Measurements from ENCODE around the gene AMFR. TPM values are rescaled to one million over a fixed set of nuclear protein-coding genes. Genes with fewer than 3 reads are reported as not detected.
"Not testable (repeated sequence)": the region's sequence is repeated elsewhere in the genome, so short reads cannot be mapped to it uniquely, and the experiment has no call there.

Gene AMFR
- total RNA-seq, 1 experiment from 2014 or later: 48.1 TPM

DNA sequence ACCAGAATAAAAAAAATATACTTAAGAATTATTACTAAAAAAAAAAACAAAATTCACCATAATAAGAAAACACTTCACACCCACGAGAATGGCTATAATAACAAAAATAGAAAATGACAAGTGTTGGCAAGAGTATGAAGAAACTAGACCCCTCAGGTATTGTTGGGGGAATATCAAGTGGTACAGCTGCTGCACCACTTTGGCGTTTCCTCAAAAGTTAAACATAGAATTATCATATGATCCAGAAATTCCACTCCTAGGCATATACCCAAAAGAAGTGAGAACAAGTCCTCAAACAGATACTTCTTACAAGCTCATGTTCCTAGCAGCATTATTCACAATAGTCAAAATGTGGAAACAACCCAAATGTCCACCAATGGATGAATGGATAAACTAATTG, 26.3 kb downstream of the AMFR start:
- Histone ChIP-seq H3K27me3 (replicated peaks; ENCODE audit: insufficient read depth, low read depth, low read length, poor library complexity) (no peaks in the 10 kb centered on the region), H3K27ac (ENCODE audit: low read depth, low read length, poor library complexity, severe bottlenecking) (no peak overlapping the region), H3K4me1 (ENCODE audit: insufficient read depth, low read length, poor library complexity, severe bottlenecking) (no peaks in the 10 kb centered on the region), H3K36me3 (ENCODE audit: insufficient read depth, low read length, poor library complexity, severe bottlenecking) (peaks cover 12% of the 10 kb centered on the region), H3K9me3 (ENCODE audit: low read depth, low read length, poor library complexity, severe bottlenecking) (no peaks in the 10 kb centered on the region), H3K4me3 (ENCODE audit: low read depth, low read length, poor library complexity, severe bottlenecking) (no peak overlapping the region)
- intact Hi-C loops (cut with micrococcal nuclease; ENCODE audit: unreplicated experiment): no loop called here
- no peak for TF ChIP-seq EZH2 (IDR thresholded peaks at IDR 0.05; ENCODE audit: borderline replicate concordance, low read depth, low read length, poor library complexity, severe bottlenecking)
- TF ChIP-seq, protein P1, sequence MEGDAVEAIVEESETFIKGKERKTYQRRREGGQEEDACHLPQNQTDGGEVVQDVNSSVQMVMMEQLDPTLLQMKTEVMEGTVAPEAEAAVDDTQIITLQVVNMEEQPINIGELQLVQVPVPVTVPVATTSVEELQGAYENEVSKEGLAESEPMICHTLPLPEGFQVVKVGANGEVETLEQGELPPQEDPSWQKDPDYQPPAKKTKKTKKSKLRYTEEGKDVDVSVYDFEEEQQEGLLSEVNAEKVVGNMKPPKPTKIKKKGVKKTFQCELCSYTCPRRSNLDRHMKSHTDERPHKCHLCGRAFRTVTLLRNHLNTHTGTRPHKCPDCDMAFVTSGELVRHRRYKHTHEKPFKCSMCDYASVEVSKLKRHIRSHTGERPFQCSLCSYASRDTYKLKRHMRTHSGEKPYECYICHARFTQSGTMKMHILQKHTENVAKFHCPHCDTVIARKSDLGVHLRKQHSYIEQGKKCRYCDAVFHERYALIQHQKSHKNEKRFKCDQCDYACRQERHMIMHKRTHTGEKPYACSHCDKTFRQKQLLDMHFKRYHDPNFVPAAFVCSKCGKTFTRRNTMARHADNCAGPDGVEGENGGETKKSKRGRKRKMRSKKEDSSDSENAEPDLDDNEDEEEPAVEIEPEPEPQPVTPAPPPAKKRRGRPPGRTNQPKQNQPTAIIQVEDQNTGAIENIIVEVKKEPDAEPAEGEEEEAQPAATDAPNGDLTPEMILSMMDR (conservative IDR thresholded peaks at IDR 0.05; ENCODE audit: low read depth, low read length): no peak
- POLR2A ChIA-PET (ENCODE audit: low non-redundant PET): no interaction called here
- DNase-seq (ENCODE audit: low spot score): no peak
- BruUV-seq (replicated peaks): no TSS peak
- CTCF ChIA-PET: no interaction called here

DNA sequence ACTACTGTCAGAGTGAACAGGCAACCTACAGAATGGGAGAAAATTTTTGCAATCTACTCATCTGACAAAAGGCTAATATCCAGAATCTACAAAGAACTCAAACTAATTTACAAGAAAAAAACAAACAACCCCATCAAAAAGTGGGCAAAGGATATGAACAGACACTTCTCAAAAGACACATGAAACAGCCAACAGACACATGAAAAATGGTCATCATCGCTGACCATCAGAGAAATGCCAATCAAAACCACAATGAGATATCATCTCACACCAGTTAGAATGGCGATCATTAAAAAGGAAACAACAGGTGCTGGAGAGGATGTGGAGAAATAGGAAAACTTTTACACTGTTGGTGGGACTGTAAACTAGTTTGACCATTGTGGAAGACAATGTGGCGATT, 28.6 kb downstream of the AMFR start:
- H3K36me3 ChIP-seq (ENCODE audit: insufficient read depth, low read length, poor library complexity, severe bottlenecking); H3K4me1 ChIP-seq (ENCODE audit: insufficient read depth, low read length, poor library complexity, severe bottlenecking); DNase-seq (ENCODE audit: low spot score); H3K27me3 ChIP-seq (replicated peaks; ENCODE audit: insufficient read depth, low read depth, low read length, poor library complexity); H3K4me3 ChIP-seq (ENCODE audit: low read depth, low read length, poor library complexity, severe bottlenecking); H3K9me3 ChIP-seq (ENCODE audit: low read depth, low read length, poor library complexity, severe bottlenecking); H3K27ac ChIP-seq (ENCODE audit: low read depth, low read length, poor library complexity, severe bottlenecking); intact Hi-C loops (cut with micrococcal nuclease; ENCODE audit: unreplicated experiment); CTCF ChIA-PET; BruUV-seq (replicated peaks); POLR2A ChIA-PET (ENCODE audit: low non-redundant PET): not testable (repeated sequence)

DNA sequence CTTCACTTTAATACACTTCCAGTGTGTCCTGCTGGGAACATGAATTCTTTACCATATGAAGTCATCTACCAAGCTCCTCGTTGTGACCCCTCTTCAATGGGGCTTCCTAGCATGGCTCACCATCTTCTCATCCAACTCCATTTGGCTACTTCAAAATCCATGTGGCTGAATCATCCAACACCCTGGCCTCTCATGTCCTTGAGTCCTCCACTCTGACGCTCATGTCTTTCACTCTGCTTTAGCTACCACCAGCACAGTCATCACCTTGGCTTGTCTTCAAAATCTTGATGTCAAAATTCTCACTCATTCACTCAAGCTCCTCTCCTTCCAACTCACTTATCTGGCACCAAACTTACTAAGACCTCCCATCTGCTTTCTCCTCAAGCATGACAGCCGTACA, 35.8 kb downstream of the AMFR start:
- Histone ChIP-seq H3K9me3 (ENCODE audit: low read depth, low read length, poor library complexity, severe bottlenecking) (no peaks in the 10 kb centered on the region), H3K4me1 (ENCODE audit: insufficient read depth, low read length, poor library complexity, severe bottlenecking) (no peaks in the 10 kb centered on the region), H3K36me3 (ENCODE audit: insufficient read depth, low read length, poor library complexity, severe bottlenecking) (peaks cover 13% of the 10 kb centered on the region), H3K27ac (ENCODE audit: low read depth, low read length, poor library complexity, severe bottlenecking) (no peak overlapping the region), H3K4me3 (ENCODE audit: low read depth, low read length, poor library complexity, severe bottlenecking) (no peak overlapping the region), H3K27me3 (replicated peaks; ENCODE audit: insufficient read depth, low read depth, low read length, poor library complexity) (no peaks in the 10 kb centered on the region)
- intact Hi-C loops (cut with micrococcal nuclease; ENCODE audit: unreplicated experiment): no loop called here
- no TSS peak for BruUV-seq (replicated peaks)
- POLR2A ChIA-PET (ENCODE audit: low non-redundant PET): no interaction called here
- TF ChIP-seq EZH2 (IDR thresholded peaks at IDR 0.05; ENCODE audit: borderline replicate concordance, low read depth, low read length, poor library complexity, severe bottlenecking): no peak
- TF ChIP-seq, protein P1 (conservative IDR thresholded peaks at IDR 0.05; ENCODE audit: low read depth, low read length): no peak
- DNase-seq (ENCODE audit: low spot score): no peak
- CTCF ChIA-PET: no interaction called here

DNA sequence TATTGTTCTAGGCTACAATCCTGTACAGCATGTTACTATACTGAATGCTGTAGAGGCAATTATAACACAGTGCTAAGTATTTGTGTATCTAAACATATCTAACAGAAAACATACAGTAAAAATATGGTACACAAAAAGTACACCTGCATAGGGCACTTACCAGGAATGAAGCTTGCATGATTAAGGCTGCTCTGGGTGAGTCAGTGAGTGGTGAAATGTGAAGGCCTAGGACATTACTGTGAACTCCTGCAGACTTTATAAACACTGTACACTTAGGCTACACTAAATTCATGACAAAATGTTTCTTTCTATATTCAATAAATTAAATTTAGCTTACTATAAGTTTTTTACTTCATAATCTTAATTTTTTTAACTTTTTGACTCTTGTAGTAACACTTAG, 37.1 kb downstream of the AMFR start:
- TF ChIP-seq, protein P1 (conservative IDR thresholded peaks at IDR 0.05; ENCODE audit: low read depth, low read length): no peak
- TF ChIP-seq EZH2 (IDR thresholded peaks at IDR 0.05; ENCODE audit: borderline replicate concordance, low read depth, low read length, poor library complexity, severe bottlenecking): no peak
- no peaks in the 10 kb centered on the region for H3K9me3 ChIP-seq (ENCODE audit: low read depth, low read length, poor library complexity, severe bottlenecking)
- ChIA-PET POLR2A (ENCODE audit: low non-redundant PET) (no interaction called here), CTCF (no interaction called here)
- no peak overlapping the region for H3K4me3 ChIP-seq (ENCODE audit: low read depth, low read length, poor library complexity, severe bottlenecking)
- no peak overlapping the region for H3K27ac ChIP-seq (ENCODE audit: low read depth, low read length, poor library complexity, severe bottlenecking)
- intact Hi-C loops (cut with micrococcal nuclease; ENCODE audit: unreplicated experiment): no loop called here
- no peaks in the 10 kb centered on the region for H3K4me1 ChIP-seq (ENCODE audit: insufficient read depth, low read length, poor library complexity, severe bottlenecking)
- H3K27me3 ChIP-seq (replicated peaks; ENCODE audit: insufficient read depth, low read depth, low read length, poor library complexity): no peaks in the 10 kb centered on the region
- no TSS peak for BruUV-seq (replicated peaks)
- peaks cover 13% of the 10 kb centered on the region for H3K36me3 ChIP-seq (ENCODE audit: insufficient read depth, low read length, poor library complexity, severe bottlenecking)
- DNase-seq (ENCODE audit: low spot score): no peak
